Measurements from ENCODE around the gene COX18. TPM values are rescaled to one million over a fixed set of nuclear protein-coding genes. Genes with fewer than 3 reads are reported as not detected.
A peak's percentile ranks its signal among the peaks of the same experiment; 100 is the strongest.

COX18 gene
- total and polyA plus RNA-seq, 2 experiments from 2014 or later: 5.4 to 28.9 TPM

DNA sequence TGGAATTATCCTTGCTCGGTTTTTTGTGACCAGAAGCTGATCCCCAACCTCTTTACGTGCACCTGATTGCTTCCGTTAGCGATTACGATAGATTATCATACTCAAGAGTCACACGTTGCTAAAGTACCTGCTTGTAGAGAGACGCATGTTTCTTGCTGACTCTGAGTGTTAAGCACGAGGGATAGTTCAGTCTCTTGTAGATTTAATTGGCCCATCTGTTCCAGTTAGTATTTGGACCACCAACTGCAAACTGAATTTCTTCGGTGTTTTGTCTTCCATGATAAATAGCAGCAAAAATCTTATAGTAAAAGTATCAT lies 516 bp upstream of the COX18 start:
- Histone ChIP-seq H3K4me1 (ENCODE audit: insufficient read depth) (peaks cover 4% of the 10 kb centered on the region), H4K20me1 (ENCODE audit: insufficient read depth, poor library complexity, severe bottlenecking) (no peaks in the 10 kb centered on the region), H3K4me2 (peak overlapping the region; percentile 74), H3K9me2 (replicated peaks; ENCODE audit: insufficient read depth) (no peaks in the 10 kb centered on the region), H3K36me3 (replicated peaks; ENCODE audit: insufficient read depth, low read depth) (no peaks in the 10 kb centered on the region), H3K9me3 (ENCODE audit: low read depth) (no peaks in the 10 kb centered on the region), H2AFZ (peak overlapping the region; percentile 62), H3K27ac (peak overlapping the region; percentile 83), H3K79me2 (peaks cover 30% of the 10 kb centered on the region), H3K4me3 (peak overlapping the region; percentile 25), H3K27me3 (no peaks in the 10 kb centered on the region)
- no peak for TF ChIP-seq EZH2 (IDR thresholded peaks at IDR 0.05; ENCODE audit: borderline replicate concordance)
- no peak for TF ChIP-seq CTCF (IDR thresholded peaks at IDR 0.05; ENCODE audit: poor library complexity)
- no peak for TF ChIP-seq EZH2phosphoT487 (IDR thresholded peaks at IDR 0.05; ENCODE audit: low read depth, severe bottlenecking, unreplicated experiment)
- DNase-seq (ENCODE audit: low spot score): no peak
- WGBS (ENCODE audit: low lambda C conversion rate, missing lambda C conversion rate): 12% methylated on average over 9 of the region's 9 CpGs

DNA sequence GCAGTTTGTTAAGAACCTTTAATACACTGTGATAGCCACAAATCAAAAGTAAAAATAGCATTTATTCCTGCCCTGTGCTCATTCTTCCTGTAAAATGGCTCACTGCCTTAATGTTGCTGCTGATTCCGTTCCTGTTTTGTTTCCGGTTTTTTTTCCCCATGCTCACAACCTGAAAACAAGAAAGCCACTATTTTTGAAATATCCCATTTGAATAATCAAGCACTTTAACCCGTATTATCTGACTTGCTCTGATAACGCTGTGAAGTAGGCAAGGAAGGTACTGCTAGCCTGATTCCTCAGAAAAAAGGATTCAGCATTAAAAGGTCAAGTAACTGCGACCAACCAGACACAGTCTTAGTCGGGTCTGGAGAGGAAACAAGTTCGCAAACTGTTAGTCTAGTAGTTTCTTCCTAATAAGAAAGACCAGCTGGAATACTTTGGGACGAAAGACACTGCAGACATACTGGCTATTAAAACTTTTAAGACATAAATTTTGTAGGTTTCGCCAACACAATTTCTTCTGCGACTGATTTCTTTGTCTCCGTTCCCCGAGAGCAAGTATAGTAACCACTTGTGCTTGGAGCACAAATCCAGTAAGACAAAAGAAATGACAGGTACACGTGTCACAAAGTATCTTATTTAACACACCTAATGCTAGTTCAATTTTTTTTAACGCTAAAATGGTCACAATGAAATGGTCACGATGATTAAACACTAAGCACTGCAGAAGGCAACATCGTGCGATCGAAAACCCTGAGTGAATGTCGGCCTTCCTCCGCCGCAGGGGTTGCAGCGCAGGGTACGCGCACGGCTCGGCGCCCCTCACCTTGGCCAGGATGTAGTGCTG lies 802 bp downstream of the COX18 start:
- Histone ChIP-seq H3K9me2 (replicated peaks; ENCODE audit: insufficient read depth) (no peaks in the 10 kb centered on the region), H3K4me3 (peak overlapping the region; percentile 55), H3K27me3 (no peaks in the 10 kb centered on the region), H4K20me1 (ENCODE audit: insufficient read depth, poor library complexity, severe bottlenecking) (no peaks in the 10 kb centered on the region), H3K9me3 (ENCODE audit: low read depth) (no peaks in the 10 kb centered on the region), H3K4me2 (peak overlapping the region; percentile 84), H3K4me1 (ENCODE audit: insufficient read depth) (peaks cover 4% of the 10 kb centered on the region), H3K27ac (peak overlapping the region; percentile 91), H3K79me2 (peaks cover 33% of the 10 kb centered on the region), H3K36me3 (replicated peaks; ENCODE audit: insufficient read depth, low read depth) (no peaks in the 10 kb centered on the region), H2AFZ (peak overlapping the region; percentile 75)
- DNase-seq (ENCODE audit: low spot score): peak; percentile 14
- no peak for TF ChIP-seq EZH2phosphoT487 (IDR thresholded peaks at IDR 0.05; ENCODE audit: low read depth, severe bottlenecking, unreplicated experiment)
- TF ChIP-seq CTCF (IDR thresholded peaks at IDR 0.05; ENCODE audit: poor library complexity): no peak
- TF ChIP-seq EZH2 (IDR thresholded peaks at IDR 0.05; ENCODE audit: borderline replicate concordance): no peak
- WGBS (ENCODE audit: low lambda C conversion rate, missing lambda C conversion rate): under 1% methylated on average over 27 of the region's 27 CpGs

DNA sequence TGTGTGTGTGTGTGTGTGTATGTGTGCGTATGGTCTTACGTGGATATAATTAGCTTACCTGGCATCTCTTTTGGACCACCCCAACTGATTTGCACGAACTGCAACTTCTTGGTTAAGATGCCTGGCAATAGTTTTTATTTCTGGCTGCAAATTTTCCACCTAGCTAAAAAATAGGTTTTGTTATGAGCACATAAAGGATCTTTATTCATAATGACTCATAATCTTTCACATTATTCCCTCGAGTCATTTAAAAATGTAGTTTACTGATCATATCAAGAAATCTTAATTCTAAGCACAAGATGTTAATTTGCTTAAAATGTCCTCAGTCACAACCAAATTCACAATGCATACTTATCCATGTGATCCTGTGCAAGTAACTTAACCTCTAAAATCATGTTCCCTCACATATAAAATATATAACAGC lies 1.5 kb downstream of the COX18 start:
- Histone ChIP-seq H3K27ac (peak overlapping the region; percentile 91), H3K4me1 (ENCODE audit: insufficient read depth) (peaks cover 4% of the 10 kb centered on the region), H3K9me3 (ENCODE audit: low read depth) (no peaks in the 10 kb centered on the region), H3K9me2 (replicated peaks; ENCODE audit: insufficient read depth) (no peaks in the 10 kb centered on the region), H3K36me3 (replicated peaks; ENCODE audit: insufficient read depth, low read depth) (no peaks in the 10 kb centered on the region), H3K79me2 (peaks cover 33% of the 10 kb centered on the region), H3K4me3 (peak overlapping the region; percentile 55), H2AFZ (peak overlapping the region; percentile 75), H3K4me2 (peak overlapping the region; percentile 84), H4K20me1 (ENCODE audit: insufficient read depth, poor library complexity, severe bottlenecking) (no peaks in the 10 kb centered on the region), H3K27me3 (no peaks in the 10 kb centered on the region)
- no peak for DNase-seq (ENCODE audit: low spot score)
- no peak for TF ChIP-seq EZH2 (IDR thresholded peaks at IDR 0.05; ENCODE audit: borderline replicate concordance)
- TF ChIP-seq EZH2phosphoT487 (IDR thresholded peaks at IDR 0.05; ENCODE audit: low read depth, severe bottlenecking, unreplicated experiment): no peak
- TF ChIP-seq CTCF (IDR thresholded peaks at IDR 0.05; ENCODE audit: poor library complexity): no peak
- WGBS (ENCODE audit: low lambda C conversion rate, missing lambda C conversion rate): 72% methylated on average over 4 of the region's 4 CpGs

Data from hepatocyte (in vitro differentiated cells).